Brain microvascular endothelial cell (primary cell): Measurements from ENCODE around the gene CHST9.

Experiments used
- DNase-seq: peaks from one replicate; pipeline ENCODE4 v3.0.0-alpha.2; 2020
- H3K27ac ChIP-seq: fragments of 250-450 bp; sonication (Bioruptor Pico); 2 replicates; pipeline ENCODE4 v1.5.1; 2020; ENCODE audit warnings: mild to moderate bottlenecking, moderate library complexity
- H3K27me3 ChIP-seq: fragments of 250-450 bp; sonication (Bioruptor Pico); replicated peaks from 2 replicates; pipeline ENCODE4 v1.5.1; 2020; ENCODE audit warnings: mild to moderate bottlenecking
- H3K36me3 ChIP-seq: fragments of 250-450 bp; sonication (Bioruptor Pico); replicated peaks from 2 replicates; pipeline ENCODE4 v1.5.1; 2020; ENCODE audit warnings: mild to moderate bottlenecking
- H3K4me3 ChIP-seq: 2 replicates; pipeline ENCODE4 v1.5.1; 2011; ENCODE audit warnings: low read depth, mild to moderate bottlenecking, control low read depth, low read length, moderate library complexity
- in situ Hi-C: cut with HindIII; loops from 2 replicates; pipeline ENCODE4 v1.10.0; 2017; ENCODE audit warnings: low sequenced_read_pairs, low pct_ligation_motif_present
- TF ChIP-seq, protein P1 (sequence below): IDR thresholded peaks from 2 replicates; pipeline ENCODE4 v1.5.1; 2011; ENCODE audit warnings: low read depth, mild to moderate bottlenecking, moderate library complexity, low read length, control low read depth, inconsistent platforms; ENCODE audit errors: missing control alignments

The CHST9 gene

DNA sequence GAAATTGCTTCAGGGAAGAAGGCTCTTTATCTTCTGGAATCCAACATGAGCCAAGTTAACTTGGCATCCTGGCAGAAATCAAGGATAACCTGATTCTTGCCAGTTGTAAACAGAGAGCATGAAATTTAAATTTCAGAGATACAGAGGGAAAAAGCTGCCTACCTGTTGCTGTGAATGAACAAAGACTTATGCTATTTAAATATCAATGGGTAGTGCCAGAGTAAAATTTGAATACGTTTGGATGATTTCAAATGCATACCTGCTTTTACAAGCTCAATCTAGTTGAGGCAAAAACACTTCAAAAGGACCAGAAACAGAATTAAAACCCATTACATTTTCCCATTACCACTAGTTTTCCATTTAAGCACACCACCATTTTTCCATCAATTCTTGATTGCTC is 60.9 kb downstream of the CHST9 start:
- H3K4me3 ChIP-seq: no peak overlapping the region
- no peaks in the 10 kb centered on the region for H3K36me3 ChIP-seq
- H3K27me3 ChIP-seq: no peaks in the 10 kb centered on the region
- DNase-seq: no peak
- no peak overlapping the region for H3K27ac ChIP-seq
- TF ChIP-seq, protein P1, sequence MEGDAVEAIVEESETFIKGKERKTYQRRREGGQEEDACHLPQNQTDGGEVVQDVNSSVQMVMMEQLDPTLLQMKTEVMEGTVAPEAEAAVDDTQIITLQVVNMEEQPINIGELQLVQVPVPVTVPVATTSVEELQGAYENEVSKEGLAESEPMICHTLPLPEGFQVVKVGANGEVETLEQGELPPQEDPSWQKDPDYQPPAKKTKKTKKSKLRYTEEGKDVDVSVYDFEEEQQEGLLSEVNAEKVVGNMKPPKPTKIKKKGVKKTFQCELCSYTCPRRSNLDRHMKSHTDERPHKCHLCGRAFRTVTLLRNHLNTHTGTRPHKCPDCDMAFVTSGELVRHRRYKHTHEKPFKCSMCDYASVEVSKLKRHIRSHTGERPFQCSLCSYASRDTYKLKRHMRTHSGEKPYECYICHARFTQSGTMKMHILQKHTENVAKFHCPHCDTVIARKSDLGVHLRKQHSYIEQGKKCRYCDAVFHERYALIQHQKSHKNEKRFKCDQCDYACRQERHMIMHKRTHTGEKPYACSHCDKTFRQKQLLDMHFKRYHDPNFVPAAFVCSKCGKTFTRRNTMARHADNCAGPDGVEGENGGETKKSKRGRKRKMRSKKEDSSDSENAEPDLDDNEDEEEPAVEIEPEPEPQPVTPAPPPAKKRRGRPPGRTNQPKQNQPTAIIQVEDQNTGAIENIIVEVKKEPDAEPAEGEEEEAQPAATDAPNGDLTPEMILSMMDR: no peak
- in situ Hi-C loops: no loop called here

DNA sequence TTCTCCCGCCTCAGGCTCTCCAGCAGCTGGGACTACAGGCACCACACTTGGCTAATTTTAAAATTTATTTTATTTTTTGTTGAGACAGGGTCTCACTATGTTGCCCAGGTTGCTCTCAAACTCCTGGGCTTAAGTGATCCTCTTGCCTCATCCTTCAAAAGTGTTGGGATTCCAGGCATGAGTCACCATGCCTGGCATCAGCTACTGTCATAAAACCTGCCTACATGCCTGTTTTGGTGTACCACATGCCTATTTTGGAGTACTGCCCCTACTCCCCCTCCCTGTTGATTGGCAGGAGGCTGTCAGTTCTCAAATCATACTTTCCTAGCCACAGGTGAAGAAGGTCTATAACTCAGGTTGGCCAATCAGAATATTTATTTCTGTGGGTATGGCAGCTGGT is 64.0 kb downstream of the CHST9 start:
- in situ Hi-C loops: no loop called here
- H3K36me3 ChIP-seq: no peaks in the 10 kb centered on the region
- H3K27me3 ChIP-seq: no peaks in the 10 kb centered on the region
- H3K27ac ChIP-seq: no peak overlapping the region
- DNase-seq: no peak
- TF ChIP-seq, protein P1: no peak
- H3K4me3 ChIP-seq: no peak overlapping the region

DNA sequence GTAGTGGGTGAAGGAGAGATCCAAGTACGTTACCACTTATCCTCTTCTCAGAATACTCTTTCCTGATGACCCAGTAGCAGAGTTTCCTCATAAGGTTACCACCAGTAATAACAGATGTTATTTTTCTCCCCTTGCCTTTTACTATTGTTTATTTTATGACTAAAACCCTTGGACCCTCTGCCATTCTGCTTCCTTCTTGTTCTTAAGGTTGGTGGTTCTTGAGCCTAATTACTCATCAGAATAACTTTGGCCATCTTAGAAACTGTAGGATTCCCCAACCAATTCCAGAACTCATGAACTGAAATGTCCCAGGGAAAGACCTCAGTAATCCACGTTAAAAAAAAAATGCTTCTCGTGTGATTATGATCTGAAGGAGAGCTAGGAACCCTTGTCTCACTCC is 64.9 kb downstream of the CHST9 start:
- TF ChIP-seq, protein P1: no peak
- H3K27ac ChIP-seq: no peak overlapping the region
- in situ Hi-C loops: no loop called here
- H3K27me3 ChIP-seq: no peaks in the 10 kb centered on the region
- no peak for DNase-seq
- no peaks in the 10 kb centered on the region for H3K36me3 ChIP-seq
- no peak overlapping the region for H3K4me3 ChIP-seq

DNA sequence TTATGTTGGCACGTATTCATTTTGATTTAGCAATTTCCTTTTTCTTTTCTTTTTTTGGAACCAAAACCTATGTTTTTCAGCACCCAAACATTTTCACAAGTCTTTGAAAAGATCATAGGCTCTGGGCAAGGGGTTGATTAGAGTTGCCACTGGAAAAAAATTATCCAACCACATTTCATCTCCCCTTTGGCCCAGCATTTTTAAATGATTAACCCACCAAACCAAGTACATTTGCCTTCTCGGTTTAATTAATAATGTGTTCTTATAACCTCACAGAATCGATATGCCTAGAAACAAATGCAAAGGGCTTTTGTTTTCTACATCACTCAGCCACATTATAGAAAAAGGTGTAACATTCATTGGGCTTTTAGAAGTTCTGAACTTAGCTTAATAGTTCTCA is 66.1 kb downstream of the CHST9 start:
- no peaks in the 10 kb centered on the region for H3K27me3 ChIP-seq
- in situ Hi-C loops: no loop called here
- no peak for DNase-seq
- TF ChIP-seq, protein P1: no peak
- H3K27ac ChIP-seq: no peak overlapping the region
- H3K36me3 ChIP-seq: no peaks in the 10 kb centered on the region
- no peak overlapping the region for H3K4me3 ChIP-seq

DNA sequence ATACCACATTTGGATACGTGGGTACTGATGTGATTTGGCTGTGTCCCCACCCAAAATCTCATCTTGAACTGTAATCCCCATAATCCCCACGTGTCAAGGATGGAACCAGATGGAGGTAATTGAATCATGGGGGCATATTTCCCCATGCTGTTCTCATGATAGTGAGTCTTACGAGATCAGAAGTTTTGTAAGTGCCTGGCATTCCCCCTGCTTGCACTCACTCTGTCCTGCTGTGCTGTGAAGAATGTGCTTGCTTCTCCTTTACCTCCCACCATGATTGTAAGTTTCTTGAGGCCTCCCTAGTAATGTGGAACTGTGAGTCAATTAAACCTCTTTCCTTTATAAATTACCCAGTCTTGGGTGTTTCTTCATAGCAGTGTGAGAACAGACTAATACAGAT is 70.3 kb downstream of the CHST9 start:
- no peaks in the 10 kb centered on the region for H3K36me3 ChIP-seq
- in situ Hi-C loops: no loop called here

DNA sequence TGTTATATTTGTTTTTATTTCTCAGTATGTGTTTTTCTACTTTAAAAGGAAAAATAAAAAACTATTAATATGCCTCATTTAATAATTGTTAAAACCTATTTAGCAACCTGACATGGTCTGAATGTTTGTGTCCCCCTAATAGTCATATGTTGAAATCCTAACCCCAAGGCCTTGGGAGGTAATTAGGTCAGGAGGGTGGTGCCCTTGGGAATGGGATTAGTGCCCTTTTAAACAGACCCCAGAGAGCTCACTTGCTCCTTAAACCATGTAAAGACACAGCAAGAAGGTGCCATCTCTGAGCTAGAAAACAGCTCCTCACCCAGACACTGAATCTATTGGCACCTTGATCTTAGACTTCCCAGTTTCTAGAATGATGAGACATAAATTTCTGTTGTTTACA is 71.8 kb downstream of the CHST9 start:
- H3K4me3 ChIP-seq: no peak overlapping the region
- TF ChIP-seq, protein P1: no peak
- no peaks in the 10 kb centered on the region for H3K27me3 ChIP-seq
- no peak overlapping the region for H3K27ac ChIP-seq
- H3K36me3 ChIP-seq: no peaks in the 10 kb centered on the region
- in situ Hi-C loops: no loop called here
- DNase-seq: no peak

More for the DNA sequence above, 70.3 kb downstream of the CHST9 start:
- Histone ChIP-seq H3K27ac (no peak overlapping the region), H3K4me3 (no peak overlapping the region), H3K27me3 (no peaks in the 10 kb centered on the region)
- TF ChIP-seq, protein P1: no peak
- DNase-seq: no peak
